ENCODE data around the gene DONSON. TPM values are rescaled to one million over a fixed set of nuclear protein-coding genes. Genes with fewer than 3 reads are reported as not detected.

Gene DONSON
- total RNA-seq, 2 experiments from 2014 or later, result 35.8 to 41.3 TPM

DNA sequence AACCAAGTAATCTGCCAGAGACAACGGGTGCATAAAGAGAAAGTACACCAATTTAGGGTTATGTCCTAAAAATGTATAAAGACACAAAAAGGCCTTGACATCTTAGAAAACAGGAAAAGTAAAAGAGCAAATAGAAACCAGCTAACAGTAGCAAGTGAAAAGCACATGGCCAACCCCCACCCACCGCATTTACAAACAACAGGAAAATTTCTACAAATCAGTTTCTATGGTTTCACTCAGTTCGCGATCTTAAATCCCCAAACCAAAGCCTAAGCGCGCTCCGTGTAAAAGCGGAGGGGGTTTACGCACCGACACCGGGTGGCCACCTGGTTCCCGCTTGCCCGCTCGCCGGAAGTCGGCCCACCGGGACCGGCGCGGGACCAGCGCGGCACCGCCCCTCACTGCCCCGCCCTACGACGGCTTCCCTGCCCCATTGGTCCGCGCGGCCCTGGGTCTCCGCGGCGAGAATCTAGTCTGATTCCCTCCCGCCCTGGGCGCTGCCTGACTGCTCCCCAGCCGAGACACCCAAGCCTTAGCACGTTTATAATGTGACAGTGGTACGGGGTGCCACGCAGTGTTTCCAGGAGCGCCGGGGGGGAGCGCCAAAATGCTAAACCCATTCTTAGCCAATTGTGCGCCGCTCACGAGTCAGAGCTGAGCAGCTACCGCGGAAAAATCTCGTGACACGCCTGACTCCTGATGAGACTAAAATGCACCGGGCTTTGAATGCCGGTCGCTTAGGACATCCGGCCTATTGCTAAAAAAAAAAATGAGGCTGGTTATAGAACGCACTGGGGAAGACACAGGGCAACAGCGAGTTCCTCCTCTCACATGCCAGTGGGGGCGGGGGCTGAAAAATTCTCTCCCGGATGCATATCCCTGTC, 46.5 kb downstream of the DONSON start, which contains the start of gene GART:
TSS of gene GART (minus strand) at position 362 of the 884 bp plus-strand sequence. CDS start 2,802 bp downstream, outside the sequence.
- BruUV-seq (replicated peaks), result no TSS peak
- CTCF ChIA-PET (ENCODE audit: unreplicated experiment), result no interaction called here
- POLR2A ChIA-PET, result interaction anchor here (1.2 kb wide), 1 partner anchor 62 kb away, joined by 4 read pairs; the partner anchor contains the start of gene TMEM50B

GRCh38 chr21:33541105-33541711, 47.3 kb downstream of the DONSON start:
- Histone ChIP-seq H3K36me3 (ENCODE audit: insufficient read depth, low read length) (peaks cover 73% of the 10 kb centered on the region), H3K9me2 (ENCODE audit: insufficient read depth, low read length) (no peaks in the 10 kb centered on the region), H3K79me2 (ENCODE audit: insufficient read depth, low read depth, low read length) (peaks cover 91% of the 10 kb centered on the region), H3K4me2 (ENCODE audit: low read length) (peak overlapping the region; percentile 79), H2AFZ (ENCODE audit: low read length) (peak overlapping the region; percentile 23; the same call in 1 of the 2 replicates), H3K9me3 (ENCODE audit: low read length) (peaks cover 5% of the 10 kb centered on the region; the same call in 1 of the 2 replicates), H3K4me3 (ENCODE audit: low read depth, low read length, poor library complexity, severe bottlenecking) (peak overlapping the region; percentile 99), H3K27ac (ENCODE audit: low read depth, low read length, poor library complexity, severe bottlenecking) (peak overlapping the region; percentile 95), H3K4me1 (ENCODE audit: insufficient read depth, low read length, poor library complexity, severe bottlenecking) (peaks cover 27% of the 10 kb centered on the region), H4K20me1 (ENCODE audit: insufficient read depth, low read length) (peaks cover 26% of the 10 kb centered on the region)
- ChIA-PET CTCF (ENCODE audit: unreplicated experiment) (no interaction called here), POLR2A (interaction anchor here (0.7 to 1.2 kb wide), 2 partner anchors 61 to 101 kb away, joined by 3 to 4 read pairs; partner anchors contain the start of gene TMEM50B)
- TF ChIP-seq EZH2phosphoT487 (IDR thresholded peaks at IDR 0.05; ENCODE audit: borderline replicate concordance, low read depth, low read length) (no peak), CTCF (conservative IDR thresholded peaks at IDR 0.05; ENCODE audit: low read length) (no peak)
- no TSS peak for BruUV-seq (replicated peaks)
- intact Hi-C loops (cut with micrococcal nuclease; ENCODE audit: unreplicated experiment), result loop anchor here (5.0 kb wide), 3 partner anchors 49 to 929 kb away; partner anchors contain the start of genes CFAP298 and DNAJC28
- peak; percentile 57 for DNase-seq (ENCODE audit: low spot score)

More for the DNA sequence above, 46.5 kb downstream of the DONSON start, which contains the start of gene GART:
- TF ChIP-seq CTCF (conservative IDR thresholded peaks at IDR 0.05; ENCODE audit: low read length), result no peak
- no peak for TF ChIP-seq EZH2phosphoT487 (IDR thresholded peaks at IDR 0.05; ENCODE audit: borderline replicate concordance, low read depth, low read length)
- Histone ChIP-seq H3K27ac (ENCODE audit: low read depth, low read length, poor library complexity, severe bottlenecking) (peak within 1 kb of the TSS; percentile 95), H2AFZ (ENCODE audit: low read length) (peak within 1 kb of the TSS; percentile 23; the same call in 1 of the 2 replicates), H3K9me2 (ENCODE audit: insufficient read depth, low read length) (no peaks in the 10 kb centered on the region), H3K4me2 (ENCODE audit: low read length) (peak within 1 kb of the TSS; percentile 92), H3K4me1 (ENCODE audit: insufficient read depth, low read length, poor library complexity, severe bottlenecking) (peaks cover 27% of the 10 kb centered on the region), H4K20me1 (ENCODE audit: insufficient read depth, low read length) (peaks cover 26% of the 10 kb centered on the region), H3K9me3 (ENCODE audit: low read length) (peaks cover 5% of the 10 kb centered on the region; the same call in 1 of the 2 replicates), H3K4me3 (ENCODE audit: low read depth, low read length, poor library complexity, severe bottlenecking) (peak within 1 kb of the TSS; percentile 99), H3K79me2 (ENCODE audit: insufficient read depth, low read depth, low read length) (peaks cover 91% of the 10 kb centered on the region), H3K36me3 (ENCODE audit: insufficient read depth, low read length) (peaks cover 73% of the 10 kb centered on the region)
- peak; percentile 88 for DNase-seq (ENCODE audit: low spot score)
- intact Hi-C loops (cut with micrococcal nuclease; ENCODE audit: unreplicated experiment), result loop anchor here (1.0 to 5.0 kb wide), 8 partner anchors 47 to 930 kb away; partner anchors contain the start of genes CFAP298, CRYZL1, DNAJC28 and DONSON

Data from OCI-LY7 (cell line).